MCF 10A (cell line): Measurements from ENCODE around the gene GREB1L. TPM values are rescaled to one million over a fixed set of nuclear protein-coding genes. Genes with fewer than 3 reads are reported as not detected.

Source experiments
- BruUV-seq: library from RNA; stranded (reverse); fragments of 400-500 nt; replicated peaks from 2 replicates; lab custom pipeline; 2021; lab: Mats Ljungman, UMichigan
- CTCF ChIA-PET: fragments of 300-600 bp; sonication (Branson Sonifier 250); formaldehyde crosslinking; extraction: SDS; loops from one replicate; lab custom pipeline; 2021; ENCODE audit warnings: antibody characterized with exemption, inconsistent platforms; lab: Yijun Ruan, JAX
- POLR2A ChIA-PET: fragments of 300-600, 350-650 bp; sonication (Branson Sonifier 250); formaldehyde crosslinking; extraction: SDS; loops from one replicate; lab custom pipeline; 2020; ENCODE audit warnings: antibody characterized with exemption, inconsistent platforms; lab: Yijun Ruan, JAX
- DNase-seq: peaks from one replicate; pipeline ENCODE4 v3.0.0-alpha.2; 2018; ENCODE audit not compliant: unreplicated experiment
- H3K27ac Mint-ChIP-seq: one replicate; pipeline ENCODE4 v1.8.0; 2022; ENCODE audit warnings: mild to moderate bottlenecking, low read depth, mixed read lengths; ENCODE audit not compliant: unreplicated experiment
- H3K27me3 Mint-ChIP-seq: one replicate; pipeline ENCODE4 v1.8.0; 2022; ENCODE audit warnings: mixed read lengths; ENCODE audit not compliant: insufficient read depth, unreplicated experiment
- H3K36me3 Mint-ChIP-seq: one replicate; pipeline ENCODE4 v1.8.0; 2022; ENCODE audit warnings: mild to moderate bottlenecking, moderate library complexity, mixed read lengths; ENCODE audit not compliant: insufficient read depth, unreplicated experiment
- H3K4me1 Mint-ChIP-seq: one replicate; pipeline ENCODE4 v1.8.0; 2022; ENCODE audit warnings: mixed read lengths; ENCODE audit not compliant: insufficient read depth, unreplicated experiment
- H3K4me3 Mint-ChIP-seq: one replicate; pipeline ENCODE4 v1.8.0; 2022; ENCODE audit warnings: mild to moderate bottlenecking, moderate library complexity, mixed read lengths; ENCODE audit not compliant: unreplicated experiment
- H3K9me3 Mint-ChIP-seq: one replicate; pipeline ENCODE4 v1.8.0; 2022; ENCODE audit warnings: mixed read lengths; ENCODE audit not compliant: unreplicated experiment
- intact Hi-C: fragments of 100-400 bp; cut with micrococcal nuclease; formaldehyde crosslinking; loops from 2 replicates; pipeline ENCODE4 v1.14.1; 2022
- total RNA-seq: library from RNA; stranded (reverse); gene quantifications from 2 replicates; pipeline ENCODE4 v1.2.3, GENCODE V29; 2022
- TF ChIP-seq, protein P1 (sequence below): fragments of 200-600 bp; IDR thresholded peaks from one replicate; pipeline ENCODE4 v1.8.0; 2022; ENCODE audit warnings: antibody characterized with exemption, mild to moderate bottlenecking; ENCODE audit not compliant: unreplicated experiment

Gene GREB1L
- total RNA-seq, 1 experiment from 2014 or later, result 9.4 TPM

DNA sequence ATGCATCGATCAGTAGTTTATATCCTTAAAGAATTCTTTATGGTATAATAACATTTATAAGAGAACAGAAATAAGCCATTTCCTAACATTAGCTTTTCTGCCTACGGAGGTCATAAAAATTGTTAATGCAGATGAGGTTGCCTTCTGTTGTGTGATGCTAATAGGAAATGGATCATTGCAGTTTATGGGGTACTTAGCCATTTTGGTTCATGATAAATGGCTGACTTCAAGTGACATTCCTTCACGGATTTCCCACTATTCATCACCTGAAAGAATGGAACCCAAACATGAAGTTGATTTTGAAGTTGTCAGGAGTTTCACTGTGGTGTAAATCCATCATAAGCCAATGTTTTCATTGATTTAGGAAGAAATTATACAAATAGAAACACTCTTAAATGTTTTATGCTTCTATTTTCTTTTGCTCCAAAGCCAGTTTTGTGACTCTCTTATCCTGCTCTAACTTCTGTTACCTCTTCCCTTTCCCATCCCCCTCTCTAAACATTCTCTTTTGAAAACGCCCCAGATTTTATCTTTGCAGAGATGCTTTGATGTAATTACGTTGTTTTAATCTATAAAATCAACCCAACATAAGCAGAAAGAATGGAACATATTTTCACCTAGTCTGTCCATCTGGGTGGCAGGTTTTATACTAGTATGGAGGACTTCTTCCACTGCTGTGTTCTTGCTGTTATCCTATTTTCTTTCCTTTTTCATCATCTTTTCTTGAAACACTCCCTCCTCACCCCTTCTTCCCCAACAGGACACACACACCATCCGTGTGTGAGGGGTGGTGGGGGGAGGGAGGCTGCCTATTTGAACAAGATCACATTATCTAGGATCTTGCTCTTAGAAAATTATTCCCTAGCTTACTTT is 58.2 kb downstream of the GREB1L start:
- peaks cover 16% of the 10 kb centered on the region for H3K4me1 Mint-ChIP-seq
- H3K27me3 Mint-ChIP-seq, result no peaks in the 10 kb centered on the region

DNA sequence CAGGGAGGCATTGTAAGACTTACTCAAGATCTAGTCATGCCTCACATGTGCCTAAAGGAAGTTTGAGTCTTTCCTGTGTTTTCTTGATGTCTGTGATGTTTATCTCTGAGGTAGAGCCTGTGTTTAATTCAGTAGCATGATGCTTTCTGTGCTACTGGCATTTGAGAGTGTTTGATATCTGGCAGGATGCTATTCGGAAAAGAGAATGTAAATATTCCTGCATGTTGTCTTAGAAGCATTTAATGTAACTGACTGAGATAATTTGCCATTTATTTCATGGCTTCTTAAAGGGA is 58.8 kb downstream of the GREB1L start:
- H3K9me3 Mint-ChIP-seq, result no peaks in the 10 kb centered on the region
- no peak for DNase-seq
- ChIA-PET CTCF (no interaction called here), POLR2A (interaction anchor here (0.7 to 1.7 kb wide), 2 partner anchors 8 to 29 kb away, joined by 3 to 4 read pairs; no protein-coding TSS in a partner anchor)
- H3K4me1 Mint-ChIP-seq, result peaks cover 16% of the 10 kb centered on the region
- H3K27ac Mint-ChIP-seq, result no peak overlapping the region
- H3K4me3 Mint-ChIP-seq, result no peak overlapping the region
- TF ChIP-seq, protein P1, sequence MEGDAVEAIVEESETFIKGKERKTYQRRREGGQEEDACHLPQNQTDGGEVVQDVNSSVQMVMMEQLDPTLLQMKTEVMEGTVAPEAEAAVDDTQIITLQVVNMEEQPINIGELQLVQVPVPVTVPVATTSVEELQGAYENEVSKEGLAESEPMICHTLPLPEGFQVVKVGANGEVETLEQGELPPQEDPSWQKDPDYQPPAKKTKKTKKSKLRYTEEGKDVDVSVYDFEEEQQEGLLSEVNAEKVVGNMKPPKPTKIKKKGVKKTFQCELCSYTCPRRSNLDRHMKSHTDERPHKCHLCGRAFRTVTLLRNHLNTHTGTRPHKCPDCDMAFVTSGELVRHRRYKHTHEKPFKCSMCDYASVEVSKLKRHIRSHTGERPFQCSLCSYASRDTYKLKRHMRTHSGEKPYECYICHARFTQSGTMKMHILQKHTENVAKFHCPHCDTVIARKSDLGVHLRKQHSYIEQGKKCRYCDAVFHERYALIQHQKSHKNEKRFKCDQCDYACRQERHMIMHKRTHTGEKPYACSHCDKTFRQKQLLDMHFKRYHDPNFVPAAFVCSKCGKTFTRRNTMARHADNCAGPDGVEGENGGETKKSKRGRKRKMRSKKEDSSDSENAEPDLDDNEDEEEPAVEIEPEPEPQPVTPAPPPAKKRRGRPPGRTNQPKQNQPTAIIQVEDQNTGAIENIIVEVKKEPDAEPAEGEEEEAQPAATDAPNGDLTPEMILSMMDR, result no peak
- H3K36me3 Mint-ChIP-seq, result no peaks in the 10 kb centered on the region
- intact Hi-C loops, result no loop called here
- H3K27me3 Mint-ChIP-seq, result no peaks in the 10 kb centered on the region
- no TSS peak for BruUV-seq

More for the DNA sequence above, 58.2 kb downstream of the GREB1L start:
- intact Hi-C loops, result no loop called here
- H3K9me3 Mint-ChIP-seq, result no peaks in the 10 kb centered on the region
- no TSS peak for BruUV-seq
- no peak overlapping the region for H3K4me3 Mint-ChIP-seq
- ChIA-PET POLR2A (interaction anchor here (0.7 to 1.7 kb wide), 2 partner anchors 8 to 28 kb away, joined by 3 to 4 read pairs; no protein-coding TSS in a partner anchor), CTCF (interaction anchor here (0.6 to 1.1 kb wide), 2 partner anchors 12 to 92 kb away, joined by 3 to 4 read pairs; no protein-coding TSS in a partner anchor)
- DNase-seq, result no peak
- no peak overlapping the region for H3K27ac Mint-ChIP-seq
- TF ChIP-seq, protein P1, result no peak
- H3K36me3 Mint-ChIP-seq, result no peaks in the 10 kb centered on the region

DNA sequence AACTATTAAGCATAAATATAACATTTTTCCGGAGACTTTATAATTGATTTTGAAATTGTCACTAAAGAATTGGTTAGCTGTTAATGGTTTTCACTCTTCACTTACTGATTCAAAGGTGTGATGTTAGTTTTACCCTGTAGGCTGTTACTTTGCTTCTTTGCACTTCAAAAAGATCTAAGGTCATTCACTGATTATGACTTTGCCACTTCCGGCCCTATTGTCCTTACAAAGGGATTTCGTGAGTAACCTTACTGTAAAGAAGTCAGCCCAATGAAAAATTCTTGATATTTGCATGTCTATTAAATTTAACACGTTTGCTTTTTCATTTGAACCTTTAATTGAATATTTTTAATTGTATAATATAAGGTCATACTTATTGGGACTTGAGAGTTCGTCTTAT is 61.4 kb downstream of the GREB1L start:
- Mint-ChIP-seq H3K4me3 (no peak overlapping the region), H3K9me3 (no peaks in the 10 kb centered on the region), H3K4me1 (peaks cover 16% of the 10 kb centered on the region), H3K36me3 (no peaks in the 10 kb centered on the region), H3K27me3 (no peaks in the 10 kb centered on the region), H3K27ac (no peak overlapping the region)
- intact Hi-C loops, result no loop called here
- no peak for DNase-seq
- POLR2A ChIA-PET, result no interaction called here
- CTCF ChIA-PET, result no interaction called here
- TF ChIP-seq, protein P1, result no peak
- BruUV-seq, result no TSS peak

DNA sequence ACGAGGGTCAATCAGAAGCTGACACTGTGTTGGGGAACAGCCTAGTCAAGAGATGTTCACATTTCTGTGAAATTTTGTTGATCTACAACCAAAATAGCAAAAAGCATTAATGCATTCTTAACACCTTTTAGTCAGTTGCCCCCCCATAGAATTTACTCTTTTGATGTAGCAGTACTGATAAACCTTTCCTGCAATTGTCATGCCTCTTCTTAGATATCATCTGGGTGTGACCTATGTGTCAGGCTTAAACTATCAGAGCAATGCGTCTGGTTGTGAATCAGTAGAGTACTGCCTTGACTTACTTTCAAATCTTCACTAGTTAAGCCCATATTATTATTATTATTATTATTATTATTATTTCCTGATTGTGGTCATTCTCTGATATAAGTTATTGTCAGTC is 61.9 kb downstream of the GREB1L start:
- Mint-ChIP-seq H3K27me3 (no peaks in the 10 kb centered on the region), H3K36me3 (no peaks in the 10 kb centered on the region), H3K27ac (no peak overlapping the region), H3K4me1 (peaks cover 16% of the 10 kb centered on the region), H3K4me3 (no peak overlapping the region), H3K9me3 (no peaks in the 10 kb centered on the region)
- intact Hi-C loops, result no loop called here
- ChIA-PET CTCF (no interaction called here), POLR2A (interaction anchor here (0.7 kb wide), 1 partner anchor 1160 kb away, joined by 3 read pairs; no protein-coding TSS in a partner anchor)
- DNase-seq, result no peak
- TF ChIP-seq, protein P1, result no peak
- no TSS peak for BruUV-seq
